GM12878 (cell line): Measurements from ENCODE around the gene TRIM46. TPM values are rescaled to one million over a fixed set of nuclear protein-coding genes. Genes with fewer than 3 reads are reported as not detected.

Experiments
- ATAC-seq: fragments of 200-7000 bp; cut with Tn5 transposase; 3 replicates; pipeline ENCODE4 v1.9.1; 2020; ENCODE audit warnings: mild to moderate bottlenecking, moderate library complexity
- BruUV-seq: library from RNA; stranded (reverse); fragments of 400-500 nt; replicated peaks from 2 replicates; lab custom pipeline; 2021; lab: Mats Ljungman, UMichigan
- CTCF ChIA-PET: fragments of 300-600 bp; sonication (Branson Sonifier 250); formaldehyde crosslinking; extraction: SDS; loops from one replicate; lab custom pipeline; 2021; ENCODE audit warnings: inconsistent platforms; lab: Yijun Ruan, JAX
- POLR2A ChIA-PET: fragments of 350-600 bp; formaldehyde crosslinking; extraction: SDS; loops from one replicate; lab custom pipeline; 2021; ENCODE audit warnings: inconsistent platforms; lab: Charles Lee
- RAD21 ChIA-PET: fragments of 300-600 bp; sonication (Branson Sonifier 250); formaldehyde crosslinking; loops from one replicate; lab custom pipeline; 2023; ENCODE audit warnings: antibody characterized with exemption; ENCODE audit not compliant: unreplicated experiment; lab: Charles Lee
- SMC1A ChIA-PET: fragments of 300-600 bp; sonication (Branson Sonifier 250); formaldehyde crosslinking; loops from one replicate; lab custom pipeline; 2023; ENCODE audit not compliant: unreplicated experiment, uncharacterized antibody; lab: Charles Lee
- DNase-seq: peaks from one replicate; pipeline ENCODE4 v3.0.0-alpha.2; 2011; ENCODE audit warnings: low read depth, low spot score
- FAIRE-seq: peaks from 3 replicates; lab custom pipeline; 2011; peaks lifted over from hg19 to GRCh38; lab: Jason Lieb, UNC
- H2AFZ ChIP-seq: 2 replicates; pipeline ENCODE4 v1.6.0; 2011; ENCODE audit warnings: low read depth, low read length, control low read depth; ENCODE audit not compliant: control insufficient read depth
- H3K27ac ChIP-seq: 2 replicates; pipeline ENCODE4 v1.5.1; 2011; ENCODE audit warnings: control low read depth; ENCODE audit not compliant: control insufficient read depth, insufficient read depth
- H3K27me3 ChIP-seq, 2 experiments: replicated peaks in 1 of 2; 2 replicates each; pipeline versions ENCODE4 v1.6.0 to v1.6.1; 2011; ENCODE audit warnings: low read length in 1 of 2; ENCODE audit not compliant: control insufficient read depth in 2 of 2, insufficient read depth in 2 of 2
- H3K36me3 ChIP-seq, 2 experiments: 2 replicates each; pipeline ENCODE4 v1.5.1; 2011; ENCODE audit warnings: low read length in 1 of 2; ENCODE audit not compliant: control insufficient read depth in 2 of 2, insufficient read depth in 2 of 2
- H3K4me1 ChIP-seq: 2 replicates; pipeline ENCODE4 v1.6.1; 2011; ENCODE audit warnings: mild to moderate bottlenecking, low read length, moderate library complexity, mixed read lengths; ENCODE audit not compliant: control insufficient read depth, insufficient read depth
- H3K4me2 ChIP-seq: 2 replicates; pipeline ENCODE4 v1.6.0; 2011; ENCODE audit warnings: control low read depth; ENCODE audit not compliant: control insufficient read depth, insufficient read depth
- H3K4me3 ChIP-seq: fragments of 200-600 bp; sonication (generic); 2 replicates; pipeline ENCODE4 v1.5.1; 2016
- H3K79me2 ChIP-seq: 2 replicates; pipeline ENCODE4 v1.6.0; 2011; ENCODE audit warnings: low read length; ENCODE audit not compliant: control insufficient read depth, insufficient read depth
- H3K9ac ChIP-seq: 2 replicates; pipeline ENCODE4 v1.8.0; 2011; ENCODE audit warnings: low read length, control low read depth, mixed read lengths; ENCODE audit not compliant: control insufficient read depth, insufficient read depth
- H3K9me3 ChIP-seq: replicated peaks from 3 replicates; pipeline ENCODE4 v1.5.1; 2011; ENCODE audit warnings: mild to moderate bottlenecking, low read length; ENCODE audit not compliant: control insufficient read depth, insufficient read depth
- H4K20me1 ChIP-seq: 2 replicates; pipeline ENCODE4 v1.6.0; 2011; ENCODE audit not compliant: control insufficient read depth, insufficient read depth
- ATF3 ChIP-seq: IDR thresholded peaks from 2 replicates; pipeline ENCODE4 v1.6.1; 2011; ENCODE audit warnings: low read depth, mild to moderate bottlenecking, low read length, moderate library complexity, borderline replicate concordance; ENCODE audit errors: extremely low read depth
- CBFB ChIP-seq: IDR thresholded peaks from 2 replicates; pipeline ENCODE4 v1.6.1; 2016; ENCODE audit warnings: antibody characterized with exemption, low read depth
- JUNB ChIP-seq: IDR thresholded peaks from 2 replicates; pipeline ENCODE4 v1.6.1; 2016; ENCODE audit warnings: antibody characterized with exemption, mild to moderate bottlenecking
- NKRF ChIP-seq: fragments of 450-650 bp; conservative IDR thresholded peaks from 2 replicates; pipeline ENCODE4 v1.6.1; 2017; ENCODE audit warnings: mild to moderate bottlenecking, moderate library complexity
- NR2F1 ChIP-seq: fragments of 450-650 bp; conservative IDR thresholded peaks from 2 replicates; pipeline ENCODE4 v1.6.1; 2017; ENCODE audit warnings: mild to moderate bottlenecking
- POLR2AphosphoS2 ChIP-seq: IDR thresholded peaks from 2 replicates; pipeline ENCODE4 v1.6.1; 2011; ENCODE audit warnings: low read depth, mild to moderate bottlenecking, low read length, improper control_type of control experiment, moderate library complexity
- STAT3 ChIP-seq: IDR thresholded peaks from 2 replicates; pipeline ENCODE4 v1.6.1; 2011; ENCODE audit warnings: low read depth, low read length, improper control_type of control experiment
- SUPT20H ChIP-seq: IDR thresholded peaks from 2 replicates; pipeline ENCODE4 v1.6.1; 2011; ENCODE audit warnings: low read depth, mild to moderate bottlenecking, low read length, moderate library complexity, borderline replicate concordance; ENCODE audit not compliant: control insufficient read depth
- WRNIP1 ChIP-seq: IDR thresholded peaks from 2 replicates; pipeline ENCODE4 v1.6.1; 2011; ENCODE audit warnings: low read depth, low read length, improper control_type of control experiment, borderline replicate concordance
- WGBS: methylation state at CpG from one replicate; pipeline ENCODE4 v1.1.6; 2016; ENCODE audit warnings: low lambda C conversion rate; ENCODE audit not compliant: insufficient replicate concordance, insufficient coverage; ENCODE audit errors: missing lambda C conversion rate; 5-methylcytosine and 5-hydroxymethylcytosine counted together
- in situ Hi-C: fragments of 300-500 bp; cut with MboI; formaldehyde crosslinking; loops from 9 replicates; pipeline ENCODE4 v1.14.3; 2018; ENCODE audit warnings: mixed read lengths
- intact Hi-C: fragments of 100-400 bp; cut with micrococcal nuclease; formaldehyde crosslinking; loops from one replicate; pipeline ENCODE4 v1.14.2; 2022; ENCODE audit not compliant: unreplicated experiment
- polyA plus RNA-seq, 11 experiments: library from polyadenylated mRNA; depleted of rRNA in 4 of 11; unstranded in 6 of 11; stranded (reverse) in 5 of 11; fragments of >200 nt; fragmentation: Nextera tagmentation in 4 of 11; fragmentation: Illumina TruSeq in 1 of 11; extraction: Ambion mirVana in 4 of 11; extraction: Trizol in 1 of 11; gene quantifications; 1 replicate in 1 of 11; 2 replicates in 10 of 11; pipeline versions ENCODE4 v1.2.1 to v1.2.3, GENCODE V29; 2011 to 2016; ENCODE audit warnings: inconsistent platforms in 2 of 11, missing spikeins in 2 of 11, low read depth in 1 of 11
- total RNA-seq, 4 experiments: library from RNA; depleted of rRNA in 3 of 4; stranded (reverse); fragments of >200 nt in 3 of 4; fragmentation: Illumina TruSeq in 1 of 4; extraction: Trizol in 1 of 4; gene quantifications; 2 replicates each; pipeline versions ENCODE4 v1.2.1 to v1.2.3, GENCODE V29; 2013 to 2021
- TF ChIP-seq, protein P1 (sequence below): fragments of 450-650 bp; IDR thresholded peaks from 2 replicates; pipeline ENCODE4 v1.6.1; 2018; ENCODE audit warnings: mild to moderate bottlenecking, low read depth, moderate library complexity; ENCODE audit not compliant: partially characterized antibody
- TF ChIP-seq, protein P2 (sequence below): fragments of 450-650 bp; IDR thresholded peaks from 2 replicates; pipeline ENCODE4 v1.6.1; 2014; ENCODE audit warnings: mild to moderate bottlenecking

Gene TRIM46
- total and polyA plus RNA-seq, 10 of the 15 experiments (the other 5 are each of a cell fraction or from before 2014, with no cell fraction given) = 0.08 to 3.1 (median 0.97) TPM

DNA sequence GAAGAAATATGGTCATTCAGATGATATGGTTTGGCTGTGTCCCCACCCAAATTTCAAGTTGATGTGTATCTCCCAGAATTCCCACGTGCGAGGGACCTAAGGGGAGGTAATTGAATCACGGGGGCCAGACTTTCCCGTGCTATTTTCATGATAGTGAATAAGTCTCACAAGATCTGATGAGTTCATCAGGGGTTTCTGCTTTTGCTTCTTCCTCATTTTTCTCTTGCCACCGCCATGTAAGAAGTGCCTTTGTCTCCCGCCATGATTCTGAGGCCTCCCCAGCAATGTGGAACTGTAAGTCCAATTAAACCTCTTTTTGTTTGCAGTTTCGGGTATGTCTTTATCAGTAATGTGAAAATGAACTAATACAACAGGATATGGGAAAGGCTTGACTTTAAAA is 31.9 kb upstream of the TRIM46 start (continued):
- TF ChIP-seq NKRF = no peak
- TF ChIP-seq, all 136 proteins: peak for 0

- no TSS peak for BruUV-seq
- Histone ChIP-seq H3K4me2 (no peak overlapping the region), H4K20me1 (no peaks in the 10 kb centered on the region), H2AFZ (no peak overlapping the region), H3K9me3 (no peaks in the 10 kb centered on the region), H3K9ac (no peak overlapping the region), H3K79me2 (no peaks in the 10 kb centered on the region), H3K4me3 (no peak overlapping the region), H3K4me1 (peaks cover 6% of the 10 kb centered on the region), H3K27me3 (no peaks in the 10 kb centered on the region), H3K27ac (no peak overlapping the region), H3K36me3 (no peaks in the 10 kb centered on the region)
- FAIRE-seq (no peak), ATAC-seq (no peak), DNase-seq (no peak)
- ChIA-PET CTCF (interaction anchor here (1.0 to 1.7 kb wide), 6 partner anchors 9 to 54 kb away, joined by 3 to 4 read pairs (median 4); partner anchors contain the start of genes KRTCAP2 and TRIM46), SMC1A (interaction anchor here (1.0 to 1.6 kb wide), 2 partner anchors 8 to 22 kb away, joined by 3 to 4 read pairs; no protein-coding TSS in a partner anchor), POLR2A (no interaction called here), RAD21 (interaction anchor here (1.0 to 1.7 kb wide), 2 partner anchors 27 to 50 kb away, joined by 3 read pairs; no protein-coding TSS in a partner anchor)
- intact Hi-C loops (no loop called here), in situ Hi-C loops (no loop called here)
- WGBS = 70% methylated on average over 3 of the region's 3 CpGs
- TF ChIP-seq ATF3 = no peak
- TF ChIP-seq NR2F1 = no peak
- TF ChIP-seq, protein P1, sequence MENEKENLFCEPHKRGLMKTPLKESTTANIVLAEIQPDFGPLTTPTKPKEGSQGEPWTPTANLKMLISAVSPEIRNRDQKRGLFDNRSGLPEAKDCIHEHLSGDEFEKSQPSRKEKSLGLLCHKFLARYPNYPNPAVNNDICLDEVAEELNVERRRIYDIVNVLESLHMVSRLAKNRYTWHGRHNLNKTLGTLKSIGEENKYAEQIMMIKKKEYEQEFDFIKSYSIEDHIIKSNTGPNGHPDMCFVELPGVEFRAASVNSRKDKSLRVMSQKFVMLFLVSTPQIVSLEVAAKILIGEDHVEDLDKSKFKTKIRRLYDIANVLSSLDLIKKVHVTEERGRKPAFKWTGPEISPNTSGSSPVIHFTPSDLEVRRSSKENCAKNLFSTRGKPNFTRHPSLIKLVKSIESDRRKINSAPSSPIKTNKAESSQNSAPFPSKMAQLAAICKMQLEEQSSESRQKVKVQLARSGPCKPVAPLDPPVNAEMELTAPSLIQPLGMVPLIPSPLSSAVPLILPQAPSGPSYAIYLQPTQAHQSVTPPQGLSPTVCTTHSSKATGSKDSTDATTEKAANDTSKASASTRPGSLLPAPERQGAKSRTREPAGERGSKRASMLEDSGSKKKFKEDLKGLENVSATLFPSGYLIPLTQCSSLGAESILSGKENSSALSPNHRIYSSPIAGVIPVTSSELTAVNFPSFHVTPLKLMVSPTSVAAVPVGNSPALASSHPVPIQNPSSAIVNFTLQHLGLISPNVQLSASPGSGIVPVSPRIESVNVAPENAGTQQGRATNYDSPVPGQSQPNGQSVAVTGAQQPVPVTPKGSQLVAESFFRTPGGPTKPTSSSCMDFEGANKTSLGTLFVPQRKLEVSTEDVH = no peak
- no peak for TF ChIP-seq JUNB
- TF ChIP-seq NKRF = no peak
- TF ChIP-seq, protein P2, sequence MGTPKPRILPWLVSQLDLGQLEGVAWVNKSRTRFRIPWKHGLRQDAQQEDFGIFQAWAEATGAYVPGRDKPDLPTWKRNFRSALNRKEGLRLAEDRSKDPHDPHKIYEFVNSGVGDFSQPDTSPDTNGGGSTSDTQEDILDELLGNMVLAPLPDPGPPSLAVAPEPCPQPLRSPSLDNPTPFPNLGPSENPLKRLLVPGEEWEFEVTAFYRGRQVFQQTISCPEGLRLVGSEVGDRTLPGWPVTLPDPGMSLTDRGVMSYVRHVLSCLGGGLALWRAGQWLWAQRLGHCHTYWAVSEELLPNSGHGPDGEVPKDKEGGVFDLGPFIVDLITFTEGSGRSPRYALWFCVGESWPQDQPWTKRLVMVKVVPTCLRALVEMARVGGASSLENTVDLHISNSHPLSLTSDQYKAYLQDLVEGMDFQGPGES = no peak
- no peak for TF ChIP-seq SUPT20H
- no peak for TF ChIP-seq WRNIP1
- no peak for TF ChIP-seq POLR2AphosphoS2
- TF ChIP-seq STAT3 = no peak
- TF ChIP-seq CBFB = no peak
Observed at GRCh38 chr1:155145491-155145890, 28.2 kb upstream of the TRIM46 start.
